GM19240 (cell line): ENCODE measurements around the gene RBM6.
"Not testable (repeated sequence)": the region's sequence is repeated elsewhere in the genome, so short reads cannot be mapped to it uniquely, and the experiment has no call there.

Experiments
- DNase-seq: peaks from one replicate; pipeline ENCODE4 v3.0.0; 2011; ENCODE audit warnings: low spot score; ENCODE audit not compliant: insufficient read length

The RBM6 gene

DNA sequence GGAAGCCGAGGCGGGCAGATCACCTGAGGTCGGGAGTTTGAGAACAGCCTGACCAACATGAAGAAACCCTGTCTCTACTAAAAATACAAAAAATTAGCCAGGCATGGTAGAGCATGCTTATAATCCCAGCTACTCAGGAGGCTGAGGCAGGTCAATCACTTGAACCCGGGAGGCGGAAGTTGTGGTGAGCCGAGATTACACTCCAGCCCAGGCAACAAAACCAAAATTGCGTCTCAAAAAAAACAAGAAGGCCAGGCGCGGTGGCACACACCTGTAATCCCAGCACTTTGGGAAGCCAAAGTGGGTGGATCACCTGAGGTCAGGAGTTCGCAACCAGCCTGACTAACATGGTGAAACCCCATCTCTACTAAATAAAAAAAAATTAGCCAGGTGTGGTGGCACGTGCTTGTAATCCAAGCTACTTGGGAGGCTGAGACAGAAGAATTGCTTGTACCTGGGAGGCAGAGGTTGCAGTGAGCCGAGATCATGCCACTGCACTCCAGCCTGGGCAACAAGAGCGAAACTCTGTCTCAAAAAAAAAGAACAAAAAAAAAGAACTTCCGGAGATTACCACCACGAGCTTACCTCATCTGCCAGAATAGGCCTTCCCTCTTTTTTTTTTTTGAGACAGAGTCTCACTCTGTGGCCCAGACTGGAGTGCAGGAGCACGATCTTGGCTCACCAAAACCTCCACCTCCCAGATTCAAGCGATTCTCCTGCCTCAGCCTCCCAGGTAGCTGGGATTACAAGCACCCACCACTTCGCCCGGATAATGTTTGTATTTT is 22.0 kb upstream of the RBM6 start:
- DNase-seq: not testable (repeated sequence)

DNA sequence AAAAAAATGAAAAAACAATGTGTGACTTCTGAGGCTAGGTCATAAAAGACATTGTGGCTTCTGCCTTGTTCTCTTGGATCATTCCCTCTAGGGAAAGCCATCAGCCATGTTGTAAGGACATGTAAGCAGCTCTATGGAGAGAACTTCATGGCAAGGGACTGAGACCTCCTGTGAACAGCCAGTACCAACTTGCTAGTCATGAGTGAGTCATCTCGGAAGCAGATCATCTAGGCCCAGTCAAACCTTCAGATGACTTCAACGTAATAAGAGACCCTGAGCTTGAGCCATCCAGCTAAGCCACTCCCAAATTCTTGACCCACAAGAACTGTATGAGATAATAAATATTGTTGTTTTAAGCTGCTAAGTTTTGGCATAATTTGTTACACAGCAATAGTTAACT is 15.3 kb upstream of the RBM6 start:
- no peak for DNase-seq

- DNase-seq: no peak
Observed at GRCh38 chr3:49925485-49925884, 14.5 kb upstream of the RBM6 start.

DNA sequence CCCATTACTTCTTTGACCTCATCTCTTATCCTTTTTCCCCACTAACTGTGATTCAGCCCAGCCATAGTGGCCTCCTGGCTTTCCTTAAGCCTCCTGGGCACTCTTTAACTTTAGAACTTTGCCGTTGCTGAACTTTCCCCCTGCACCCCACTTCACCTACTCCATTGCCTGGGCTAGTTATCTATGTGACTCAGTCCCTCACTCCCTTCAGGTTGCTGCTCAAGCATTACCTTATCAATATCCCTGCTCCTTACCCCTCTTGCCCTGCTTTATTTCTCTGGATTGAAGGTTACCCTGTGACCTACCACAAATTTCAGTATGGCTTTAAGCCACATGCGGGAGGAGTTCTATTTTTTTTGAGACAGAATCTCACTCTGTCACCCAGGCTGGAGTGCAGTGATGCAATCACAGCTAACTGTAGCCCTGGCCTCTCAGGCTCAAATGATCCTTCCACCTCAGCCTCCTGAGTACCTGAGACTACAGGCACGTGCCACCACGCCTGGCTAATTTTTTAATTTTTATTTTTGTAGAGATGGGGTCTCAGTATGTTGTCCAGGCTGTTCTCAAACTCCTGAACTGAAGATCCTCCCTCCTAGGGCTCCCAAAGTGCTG is 13.7 kb upstream of the RBM6 start:
- DNase-seq: no peak

DNA sequence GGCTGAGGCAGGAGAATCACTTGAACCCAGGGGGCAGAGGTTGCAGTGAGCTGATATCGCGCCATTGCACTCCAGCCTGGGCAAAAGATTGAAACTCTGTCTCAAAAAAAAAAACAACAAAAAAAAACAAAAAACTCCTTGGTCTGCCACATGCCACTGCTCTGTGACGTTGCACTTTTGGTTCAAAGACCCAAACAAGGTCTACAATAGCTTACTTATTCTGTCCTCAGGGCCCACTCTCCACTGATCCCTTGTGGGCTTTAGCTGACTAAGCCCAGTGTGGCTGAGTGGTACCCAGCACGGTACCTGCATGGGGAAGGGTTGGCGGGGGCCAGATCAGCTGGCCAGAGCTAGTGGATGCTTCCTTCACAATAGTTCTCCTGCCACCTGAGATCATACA is 12.2 kb upstream of the RBM6 start:
- DNase-seq: no peak

DNA sequence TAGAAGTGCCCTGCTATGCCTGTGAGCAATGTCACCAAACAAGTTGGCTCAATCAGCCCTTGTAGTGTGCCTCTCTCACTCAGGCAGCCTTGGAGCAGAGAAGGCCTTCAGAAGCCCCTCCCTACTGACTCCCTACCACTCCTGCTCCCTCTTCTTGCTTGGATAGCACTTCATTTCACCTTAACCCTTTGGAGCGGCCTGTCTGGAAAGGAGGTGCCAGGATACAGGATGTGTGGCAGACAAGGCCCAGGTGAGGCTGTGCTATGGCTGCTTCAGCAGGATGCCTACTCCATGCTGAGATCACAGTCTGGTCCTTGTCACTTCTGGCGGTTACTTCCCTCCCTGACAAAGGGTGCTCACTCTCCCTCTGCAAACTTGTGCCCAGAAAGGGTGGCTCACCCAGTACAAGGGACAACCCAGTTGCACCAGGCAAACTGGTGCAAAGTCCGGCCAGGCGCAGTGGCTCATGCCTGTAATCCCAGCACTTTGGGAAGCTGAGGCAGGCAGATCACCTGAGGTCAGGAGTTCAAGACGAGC is 11.4 kb upstream of the RBM6 start:
- DNase-seq: no peak

DNA sequence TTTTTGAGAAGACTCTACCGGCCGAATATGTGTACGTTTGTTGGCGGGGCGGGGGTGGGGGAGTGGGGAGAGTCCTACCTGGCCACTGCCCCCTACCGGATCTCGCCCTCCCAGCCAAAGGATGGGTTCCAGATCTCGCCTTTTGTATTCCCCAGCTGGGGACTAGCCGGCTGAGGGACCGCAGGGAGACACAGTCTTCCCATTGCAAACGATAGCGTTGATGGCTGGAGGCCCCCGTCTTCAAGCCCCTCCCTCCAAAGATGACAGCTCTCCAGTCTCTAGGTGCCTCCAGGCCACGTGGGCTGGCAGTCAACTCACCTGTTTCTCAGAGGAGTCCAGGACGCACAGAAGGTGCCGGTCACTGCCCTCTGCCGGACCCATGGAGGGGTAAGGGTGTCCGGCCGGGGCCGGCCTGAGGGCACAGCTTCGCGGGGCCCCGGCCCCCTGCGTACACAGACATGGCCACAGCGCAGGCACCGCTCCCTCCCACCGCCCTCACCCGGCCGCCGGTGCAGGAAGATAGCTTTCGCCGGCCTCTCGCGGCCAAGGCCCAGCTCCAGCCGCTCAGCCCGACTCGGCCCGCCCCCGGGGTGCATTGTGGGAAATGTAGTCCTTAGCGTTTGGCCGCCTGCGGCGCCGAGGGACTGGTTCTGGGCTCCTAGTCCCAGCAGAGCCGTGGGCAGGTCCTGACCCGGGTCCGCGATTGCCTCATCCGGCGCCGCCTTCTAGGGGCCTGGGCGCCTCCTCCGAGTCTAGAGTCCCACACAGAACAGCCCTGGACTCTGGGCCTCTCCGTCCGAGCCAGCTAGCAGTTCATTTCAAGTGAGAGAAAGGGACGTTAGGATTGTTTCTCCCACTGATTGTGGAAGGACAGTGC is 10.4 kb upstream of the RBM6 start, which contains the start of gene MON1A:
Gene MON1A (minus strand): TSS at position 521 of the 877 bp plus-strand sequence. CDS start 16,465 bp downstream, outside the sequence.
- peak; percentile 72 for DNase-seq

DNA sequence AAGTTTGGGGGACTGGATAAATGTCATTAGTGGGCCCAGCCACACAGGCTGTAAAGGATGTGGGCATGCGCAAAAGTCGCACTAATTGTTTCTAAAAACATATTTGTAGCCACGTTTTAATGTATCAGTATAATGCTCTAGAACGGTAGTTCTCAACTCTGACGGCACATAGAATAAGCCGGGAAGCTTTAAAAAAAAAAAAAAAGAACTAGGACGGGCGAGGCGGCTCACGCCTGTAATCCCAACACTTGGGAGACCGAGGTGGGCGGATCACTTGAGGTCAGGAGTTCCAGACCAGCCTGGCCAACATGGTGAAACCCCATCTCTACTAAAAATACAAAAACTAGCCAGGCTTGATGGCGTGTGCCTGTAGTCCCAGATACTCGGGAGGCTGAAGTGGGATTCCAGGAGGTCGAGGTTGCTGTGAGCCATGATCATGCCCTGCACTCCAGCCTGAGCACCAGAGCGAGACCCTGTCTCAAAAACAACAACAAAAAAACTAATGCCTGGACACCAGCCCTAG is 9.7 kb upstream of the RBM6 start:
- DNase-seq: no peak

GRCh38 chr3:49930922-49931321 is 9.0 kb upstream of the RBM6 start:
- DNase-seq: no peak

GRCh38 chr3:49932281-49932680 is 7.7 kb upstream of the RBM6 start:
- DNase-seq: not testable (repeated sequence)

GRCh38 chr3:49937090-49937489 is 2.9 kb upstream of the RBM6 start:
- DNase-seq: no peak

DNA sequence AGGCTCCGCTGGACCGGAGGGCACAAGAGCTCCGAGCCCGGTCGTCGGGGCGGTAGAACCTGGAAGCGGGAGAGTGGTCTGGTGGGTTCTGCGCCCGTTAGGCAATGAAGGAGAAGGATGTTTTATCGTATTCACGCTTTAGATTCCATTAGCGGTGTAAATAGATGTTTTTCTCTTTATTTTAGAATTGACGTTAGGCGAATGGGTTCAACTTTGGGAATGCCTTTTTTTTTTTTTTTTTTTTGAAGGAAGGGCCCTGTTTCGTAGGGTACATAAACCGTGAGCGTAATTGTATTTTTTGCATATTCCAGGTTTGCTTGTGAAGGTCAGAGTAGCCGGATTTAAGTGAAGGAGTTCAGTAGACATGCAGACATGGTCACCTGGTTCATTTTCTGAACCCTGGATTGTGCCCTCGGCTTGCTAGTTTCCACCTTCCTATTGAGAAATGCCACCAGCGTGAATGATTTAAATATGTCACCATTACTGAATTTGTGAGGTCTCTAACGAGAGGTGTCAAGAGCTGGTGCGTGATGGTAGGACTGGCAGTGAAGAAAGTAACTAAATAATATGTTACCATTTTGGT is 808 bp downstream of the RBM6 start:
- DNase-seq: no peak

- DNase-seq: no peak
Observed at GRCh38 chr3:49942651-49943050, 2.7 kb downstream of the RBM6 start.

GRCh38 chr3:49952924-49953323 is 13.0 kb downstream of the RBM6 start:
- DNase-seq: no peak

GRCh38 chr3:49955636-49956035 is 15.7 kb downstream of the RBM6 start:
- DNase-seq: no peak

DNA sequence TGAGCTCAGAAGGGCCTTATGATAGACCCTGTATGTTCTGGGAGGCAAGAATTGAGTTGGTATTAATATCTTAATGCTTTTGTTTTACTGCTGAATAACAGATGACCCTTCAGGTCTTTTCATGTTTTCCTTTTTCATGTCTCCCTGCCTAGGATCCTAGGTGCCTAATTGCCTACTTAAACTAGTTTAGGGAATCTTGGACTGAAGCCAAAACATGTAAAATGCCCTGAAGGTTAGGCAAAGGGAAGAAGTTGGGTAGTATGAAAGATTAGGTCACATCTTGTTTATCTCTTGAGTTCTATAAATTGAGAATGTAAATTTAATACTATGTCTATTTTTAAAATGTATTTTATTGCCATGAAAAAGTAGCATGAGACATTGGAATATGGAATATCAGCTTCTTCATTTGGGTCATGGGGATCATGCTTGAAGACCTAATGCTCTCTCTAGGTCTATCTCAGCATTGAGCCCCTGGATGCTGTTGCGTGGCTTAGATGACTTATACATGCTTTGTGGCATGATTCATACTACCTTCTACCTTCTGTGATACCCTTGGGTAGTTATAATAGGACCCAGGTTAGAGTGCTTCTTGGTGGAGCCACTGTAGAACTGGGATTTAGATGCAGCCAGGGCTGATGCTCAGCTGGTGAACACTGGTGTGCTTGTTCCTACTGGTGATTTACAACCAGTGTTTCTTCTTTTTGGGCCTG is 26.4 kb downstream of the RBM6 start:
- no peak for DNase-seq

- no peak for DNase-seq
Observed at GRCh38 chr3:49967291-49967690, 27.3 kb downstream of the RBM6 start.

DNA sequence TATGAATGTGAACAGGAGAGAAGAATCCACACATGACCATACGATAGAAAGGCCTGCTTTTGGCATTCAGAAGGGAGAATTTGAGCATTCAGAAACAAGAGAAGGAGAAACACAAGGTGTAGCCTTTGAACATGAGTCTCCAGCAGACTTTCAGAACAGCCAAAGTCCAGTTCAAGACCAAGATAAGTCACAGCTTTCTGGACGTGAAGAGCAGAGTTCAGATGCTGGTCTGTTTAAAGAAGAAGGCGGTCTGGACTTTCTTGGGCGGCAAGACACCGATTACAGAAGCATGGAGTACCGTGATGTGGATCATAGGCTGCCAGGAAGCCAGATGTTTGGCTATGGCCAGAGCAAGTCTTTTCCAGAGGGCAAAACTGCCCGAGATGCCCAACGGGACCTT is 28.4 kb downstream of the RBM6 start:
- no peak for DNase-seq

GRCh38 chr3:49972656-49973055 is 32.7 kb downstream of the RBM6 start:
- no peak for DNase-seq

DNA sequence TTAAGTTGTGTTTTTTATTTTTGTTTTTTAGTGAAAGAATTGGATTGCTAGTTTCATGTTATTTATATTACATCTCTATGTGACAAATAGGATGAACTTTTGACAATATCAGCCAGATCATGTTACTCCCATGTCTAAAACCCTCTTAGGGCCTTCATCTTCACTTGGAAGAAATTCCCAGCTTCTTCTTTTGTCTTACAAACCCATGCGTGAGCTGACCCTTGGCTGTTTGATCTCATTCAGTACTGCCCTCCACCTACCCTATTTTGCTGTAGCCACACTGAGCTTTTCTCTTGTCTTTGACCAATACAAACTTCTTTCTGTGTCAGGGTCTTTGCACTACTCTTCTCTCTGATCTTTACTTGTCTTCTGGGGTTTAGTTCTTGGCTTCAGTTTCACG is 37.0 kb downstream of the RBM6 start:
- DNase-seq: no peak

DNA sequence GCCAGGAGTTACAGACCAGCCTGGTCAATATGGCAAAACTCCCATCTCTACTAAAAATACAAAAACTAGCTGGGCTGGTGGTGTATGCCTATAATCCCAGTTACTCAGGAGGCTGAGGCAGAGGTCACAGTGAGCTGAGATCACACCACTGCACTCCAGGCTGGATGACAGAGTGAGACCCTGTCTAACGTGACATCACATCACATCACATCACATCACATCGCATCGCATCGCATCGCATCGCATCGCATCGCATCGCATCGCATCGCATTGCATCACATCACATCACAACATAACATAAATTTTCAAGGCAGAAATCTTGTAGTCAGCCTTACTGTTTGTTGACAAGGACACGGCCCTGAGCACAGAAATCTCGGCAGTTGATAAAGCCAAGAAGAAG is 44.4 kb downstream of the RBM6 start:
- DNase-seq: no peak
